Ovary (tissue), 3 donors: ENCODE measurements around the gene CAPN8.

Experiments used
- CTCF ChIP-seq, 3 donors: fragments of 450-650 bp in 2 of 3; fragments of 200-600 bp in 1 of 3; IDR thresholded peaks; one replicate each; pipeline versions ENCODE4 v1.5.1 to v1.8.0; 2016 to 2022; ENCODE audit warnings: antibody characterized with exemption in 3 of 3, mild to moderate bottlenecking in 1 of 3
- EP300 ChIP-seq: sonication (generic); formaldehyde crosslinking; IDR thresholded peaks from one replicate; pipeline ENCODE4 v1.6.1; 2017; ENCODE audit warnings: antibody characterized with exemption
- POLR2A ChIP-seq: fragments of 450-650 bp; IDR thresholded peaks from one replicate; pipeline ENCODE4 v1.6.1; 2017; ENCODE audit warnings: antibody characterized with exemption, mild to moderate bottlenecking, moderate library complexity
- donor health status: DM: no; HTN: no; CAD: no.

GRCh38 chr1:223534677-223535076 is 130.8 kb downstream of the CAPN8 start:
- no peak for TF ChIP-seq CTCF (IDR thresholded peaks at IDR 0.05)
- TF ChIP-seq POLR2A, result no peak
- no peak for TF ChIP-seq EP300
